Neuronal stem cell (in vitro differentiated cells): ENCODE measurements around the gene LHX8.

Source experiments
- DNase-seq: peaks from one replicate; pipeline ENCODE4 v3.0.0-alpha.2; 2013; ENCODE audit warnings: low spot score
- H2AFZ ChIP-seq: one replicate; pipeline ENCODE4 v1.6.1; 2013; ENCODE audit warnings: mild to moderate bottlenecking, low read length, inconsistent platforms
- H2AK5ac ChIP-seq: 2 replicates; pipeline ENCODE4 v1.6.1; 2013; ENCODE audit warnings: low read depth, mild to moderate bottlenecking, inconsistent platforms, low read length, moderate library complexity, mixed read lengths
- H2BK120ac ChIP-seq: 2 replicates; pipeline ENCODE4 v1.6.1; 2013; ENCODE audit warnings: low read depth, mild to moderate bottlenecking, inconsistent platforms, low read length, moderate library complexity, mixed read lengths
- H2BK12ac ChIP-seq: one replicate; pipeline ENCODE4 v1.6.1; 2013; ENCODE audit warnings: low read length, inconsistent platforms
- H2BK15ac ChIP-seq: 2 replicates; pipeline ENCODE4 v1.6.1; 2013; ENCODE audit warnings: mild to moderate bottlenecking, low read length, inconsistent platforms, mixed read lengths
- H2BK5ac ChIP-seq: one replicate; pipeline ENCODE4 v1.6.1; 2013; ENCODE audit warnings: inconsistent platforms, mild to moderate bottlenecking, low read length, moderate library complexity
- H3K14ac ChIP-seq: one replicate; pipeline ENCODE4 v1.6.1; 2013; ENCODE audit warnings: low read length, inconsistent platforms
- H3K18ac ChIP-seq: 2 replicates; pipeline ENCODE4 v1.6.1; 2013; ENCODE audit warnings: low read length, inconsistent platforms
- H3K23ac ChIP-seq: 2 replicates; pipeline ENCODE4 v1.6.1; 2013; ENCODE audit warnings: low read depth, mild to moderate bottlenecking, mixed read lengths, low read length, inconsistent platforms; ENCODE audit not compliant: poor library complexity
- H3K27ac ChIP-seq: replicated peaks from 3 replicates; pipeline ENCODE4 v1.5.1; 2013; ENCODE audit warnings: low read length, inconsistent platforms
- H3K27me3 ChIP-seq, 3 experiments: 2 replicates each; pipeline ENCODE4 v1.6.1; 2013; ENCODE audit warnings: low read length in 3 of 3, mild to moderate bottlenecking in 2 of 3, inconsistent platforms in 1 of 3, low read depth in 1 of 3, mixed read lengths in 1 of 3, moderate library complexity in 1 of 3; ENCODE audit not compliant: control insufficient read depth in 3 of 3, insufficient read depth in 3 of 3
- H3K36me3 ChIP-seq, 2 donors: replicated peaks in 1 of 2; 2 replicates each; pipeline ENCODE4 v1.6.1; 2013; ENCODE audit warnings: low read length in 2 of 2; ENCODE audit not compliant: control insufficient read depth in 2 of 2, insufficient read depth in 2 of 2
- H3K4ac ChIP-seq: 2 replicates; pipeline ENCODE4 v1.6.1; 2013; ENCODE audit warnings: inconsistent platforms, mild to moderate bottlenecking, low read length, moderate library complexity
- H3K4me1 ChIP-seq, 2 donors: 1 replicate in 1 of 2; 2 replicates in 1 of 2; pipeline ENCODE4 v1.6.1; 2013; ENCODE audit warnings: low read length in 2 of 2, low read depth in 1 of 2; ENCODE audit not compliant: control insufficient read depth in 2 of 2, insufficient read depth in 1 of 2
- H3K4me2 ChIP-seq: one replicate; pipeline ENCODE4 v1.6.1; 2013; ENCODE audit warnings: mild to moderate bottlenecking, low read length, inconsistent platforms; ENCODE audit not compliant: insufficient read depth, poor library complexity, severe bottlenecking
- H3K4me3 ChIP-seq, 2 donors: 2 replicates each; pipeline ENCODE4 v1.5.1; 2013; ENCODE audit warnings: low read length in 2 of 2, mild to moderate bottlenecking in 2 of 2, inconsistent platforms in 1 of 2, moderate library complexity in 1 of 2
- H3K79me1 ChIP-seq: one replicate; pipeline ENCODE4 v1.6.1; 2013; ENCODE audit warnings: low read depth, mild to moderate bottlenecking, inconsistent platforms, low read length, moderate library complexity
- H3K9ac ChIP-seq: one replicate; pipeline ENCODE4 v1.6.1; 2013; ENCODE audit warnings: mild to moderate bottlenecking, low read depth, low read length, inconsistent platforms; ENCODE audit not compliant: poor library complexity
- H3K9me3 ChIP-seq, 2 donors: replicated peaks in 1 of 2; 2 replicates each; pipeline versions ENCODE3 to v1.6.1; 2013; ENCODE audit warnings: low read length in 2 of 2, mild to moderate bottlenecking in 2 of 2, inconsistent platforms in 1 of 2, low read depth in 1 of 2, mixed read lengths in 1 of 2, moderate library complexity in 1 of 2; ENCODE audit not compliant: control insufficient read depth in 2 of 2, insufficient read depth in 1 of 2
- H4K8ac ChIP-seq: one replicate; pipeline ENCODE4 v1.6.1; 2013; ENCODE audit warnings: low read depth, mild to moderate bottlenecking, inconsistent platforms, low read length, moderate library complexity
- H4K91ac ChIP-seq: one replicate; pipeline ENCODE4 v1.6.1; 2013; ENCODE audit warnings: low read length, low read depth, mild to moderate bottlenecking, inconsistent platforms; ENCODE audit not compliant: poor library complexity
- WGBS, 2 donors: extraction: QIAGEN DNeasy Blood & Tissue Kit; methylation state at CpG; one replicate each; pipeline ENCODE4 v1.1.7; 2013; ENCODE audit warnings: missing lambda C conversion rate in 2 of 2, mixed read lengths in 1 of 2; ENCODE audit not compliant: insufficient read length in 2 of 2, insufficient replicate concordance in 1 of 2; ENCODE audit errors: extremely low coverage in 2 of 2; 5-methylcytosine and 5-hydroxymethylcytosine counted together

Gene LHX8

GRCh38 chr1:75136195-75136815 lies 2.1 kb downstream of the LHX8 start:
- Histone ChIP-seq H3K9me3 (no peaks in the 10 kb centered on the region), H3K23ac (peak overlapping the region; percentile 80), H3K4ac (no peak overlapping the region), H2BK5ac (no peak overlapping the region), H2AFZ (peak overlapping the region; percentile 88), H2AK5ac (no peak overlapping the region), H3K9ac (peak overlapping the region; percentile 60), H3K27ac (no peak overlapping the region), H3K79me1 (no peaks in the 10 kb centered on the region), H4K8ac (no peak overlapping the region), H2BK15ac (peak overlapping the region; percentile 58), H3K4me1 (peaks cover 16 to 22% of the 10 kb centered on the region in 2 donors), H3K4me3 (peak overlapping the region in 1 of 2 donors; percentile 78), H3K27me3 (peaks cover 14 to 100% (median 60%) of the 10 kb centered on the region in 3 experiments), H3K4me2 (peak overlapping the region; percentile 93), H2BK12ac (peak overlapping the region; percentile 10), H4K91ac (no peak overlapping the region), H3K14ac (peak overlapping the region; percentile 21), H3K36me3 (no peaks in the 10 kb centered on the region), H3K18ac (peak overlapping the region; percentile 94), H2BK120ac (peak overlapping the region; percentile 72)
- WGBS, 2 donors, result no CpG with 5 or more reads among the region's 64 CpGs
- peak; percentile 56 for DNase-seq

GRCh38 chr1:75136921-75137641 lies 2.9 kb downstream of the LHX8 start:
- no peak overlapping the region for H2AK5ac ChIP-seq
- H2AFZ ChIP-seq, result peak overlapping the region; percentile 88
- no peak overlapping the region for H2BK5ac ChIP-seq
- no peaks in the 10 kb centered on the region for H3K9me3 ChIP-seq
- peak overlapping the region; percentile 80 for H3K23ac ChIP-seq
- no peak for DNase-seq
- H3K27me3 ChIP-seq, result peaks cover 14 to 100% (median 52%) of the 10 kb centered on the region in 3 experiments
- H3K4me1 ChIP-seq, result peaks cover 14 to 16% of the 10 kb centered on the region in 2 donors
- H3K4me2 ChIP-seq, result peak overlapping the region; percentile 93
- peak overlapping the region; percentile 58 for H2BK15ac ChIP-seq
- peak overlapping the region; percentile 75 for H2BK12ac ChIP-seq
- WGBS, 2 donors, result no CpG with 5 or more reads among the region's 37 CpGs
- no peaks in the 10 kb centered on the region for H3K79me1 ChIP-seq
- H3K27ac ChIP-seq, result no peak overlapping the region
- peak overlapping the region; percentile 21 for H3K14ac ChIP-seq
- no peaks in the 10 kb centered on the region for H3K36me3 ChIP-seq
- no peak overlapping the region for H3K4ac ChIP-seq
- H4K8ac ChIP-seq, result peak overlapping the region; percentile 86
- H3K4me3 ChIP-seq, result peak overlapping the region in 1 of 2 donors; percentile 78
- H3K18ac ChIP-seq, result peak overlapping the region; percentile 94
- no peak overlapping the region for H2BK120ac ChIP-seq
- H4K91ac ChIP-seq, result no peak overlapping the region
- H3K9ac ChIP-seq, result no peak overlapping the region

- no peak overlapping the region for H2AFZ ChIP-seq
- H3K36me3 ChIP-seq, result no peaks in the 10 kb centered on the region
- no peak overlapping the region for H2AK5ac ChIP-seq
- no CpG with 5 or more reads among the region's 2 CpGs for WGBS, 2 donors
- H4K91ac ChIP-seq, result no peak overlapping the region
- H3K27me3 ChIP-seq, result peaks cover 0 to 16% (median 0%) of the 10 kb centered on the region in 3 experiments
- H4K8ac ChIP-seq, result no peak overlapping the region
- H2BK5ac ChIP-seq, result no peak overlapping the region
- no peak overlapping the region for H3K4me3 ChIP-seq
- no peak overlapping the region for H2BK15ac ChIP-seq
- H3K23ac ChIP-seq, result no peak overlapping the region
- no peak overlapping the region for H3K9ac ChIP-seq
- H3K9me3 ChIP-seq, result no peaks in the 10 kb centered on the region
- no peak overlapping the region for H2BK120ac ChIP-seq
- no peak overlapping the region for H2BK12ac ChIP-seq
- no peak overlapping the region for H3K18ac ChIP-seq
- H3K4ac ChIP-seq, result no peak overlapping the region
- H3K4me2 ChIP-seq, result no peak overlapping the region
- no peak for DNase-seq
- H3K79me1 ChIP-seq, result no peaks in the 10 kb centered on the region
- H3K4me1 ChIP-seq, result no peaks in the 10 kb centered on the region
- H3K14ac ChIP-seq, result no peak overlapping the region
- no peak overlapping the region for H3K27ac ChIP-seq
Measured at GRCh38 chr1:75152092-75152491, 17.9 kb downstream of the LHX8 start.

- H3K4me3 ChIP-seq, result no peak overlapping the region
- H3K9ac ChIP-seq, result no peak overlapping the region
- H3K27me3 ChIP-seq, result peaks cover 0 to 10% (median 0%) of the 10 kb centered on the region in 3 experiments
- H3K18ac ChIP-seq, result no peak overlapping the region
- H3K79me1 ChIP-seq, result no peaks in the 10 kb centered on the region
- no peak overlapping the region for H2BK5ac ChIP-seq
- H3K4ac ChIP-seq, result no peak overlapping the region
- H3K4me1 ChIP-seq, result no peaks in the 10 kb centered on the region
- no peak overlapping the region for H4K91ac ChIP-seq
- no peak overlapping the region for H3K27ac ChIP-seq
- no peaks in the 10 kb centered on the region for H3K9me3 ChIP-seq
- no peak overlapping the region for H3K23ac ChIP-seq
- no peak overlapping the region for H4K8ac ChIP-seq
- no peak overlapping the region for H2AFZ ChIP-seq
- H3K36me3 ChIP-seq, result no peaks in the 10 kb centered on the region
- no peak overlapping the region for H3K4me2 ChIP-seq
- H2BK12ac ChIP-seq, result no peak overlapping the region
- H2BK120ac ChIP-seq, result no peak overlapping the region
- 100% methylated on average over 1 of the region's 3 CpGs; no CpG with 5 or more reads in 1 of the 2 donors for WGBS, 2 donors
- no peak for DNase-seq
- H2BK15ac ChIP-seq, result no peak overlapping the region
- H2AK5ac ChIP-seq, result no peak overlapping the region
- H3K14ac ChIP-seq, result no peak overlapping the region
Measured at GRCh38 chr1:75159154-75159553, 25.0 kb downstream of the LHX8 start.
